GM18909 (cell line): ENCODE measurements around the gene TPK1.
"Not testable (repeated sequence)": the region's sequence is repeated elsewhere in the genome, so short reads cannot be mapped to it uniquely, and the experiment has no call there.

Source experiments
- ATAC-seq: cut with Tn5 transposase; IDR thresholded peaks from one replicate; pipeline ENCODE4 v1.9.1; 2021; ENCODE audit warnings: mild to moderate bottlenecking; ENCODE audit not compliant: unreplicated experiment, poor library complexity

The TPK1 gene

GRCh38 chr7:144730224-144730623 lies 105.6 kb downstream of the TPK1 start:
- ATAC-seq: no peak

- no peak for ATAC-seq
Measured at GRCh38 chr7:144729226-144729625, 106.6 kb downstream of the TPK1 start.

DNA sequence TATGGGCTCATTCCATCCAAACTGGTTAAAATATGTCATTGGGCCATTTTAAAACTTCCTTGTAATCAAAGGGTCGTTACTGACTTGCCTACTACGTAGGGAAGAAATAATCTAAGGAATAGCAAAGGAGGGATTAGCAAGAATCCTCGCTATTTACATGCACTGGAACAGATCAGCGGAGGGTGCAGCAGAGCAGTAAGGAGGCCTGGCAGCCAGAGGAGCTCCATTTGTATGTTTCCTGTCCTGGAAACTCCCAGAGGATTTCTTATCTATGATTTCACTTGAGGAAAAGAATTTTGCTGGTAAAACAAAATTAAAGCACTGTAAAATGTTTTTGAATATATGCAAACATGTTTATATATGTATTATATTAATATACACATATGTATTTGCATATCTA lies 107.3 kb downstream of the TPK1 start:
- no peak for ATAC-seq

DNA sequence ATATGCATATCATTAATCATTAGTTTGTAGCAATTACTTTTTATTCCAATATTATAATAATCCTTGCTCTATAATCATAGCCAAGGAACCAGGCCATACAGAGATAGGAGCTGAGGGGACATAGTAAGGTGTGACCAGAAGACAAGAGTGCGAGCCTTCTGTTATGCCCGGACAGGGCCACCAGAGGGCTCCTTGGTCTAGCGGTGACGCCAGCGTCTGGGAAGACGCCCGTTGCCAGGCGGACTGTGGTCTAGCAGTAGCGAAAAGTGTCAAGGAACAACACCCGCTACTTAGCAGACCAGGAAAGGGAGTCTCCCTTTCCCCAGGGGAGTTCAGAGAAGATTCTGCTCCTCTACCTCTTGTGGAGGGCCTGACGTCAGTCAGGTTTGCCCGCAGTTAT lies 109.0 kb downstream of the TPK1 start:
- not testable (repeated sequence) for ATAC-seq

GRCh38 chr7:144725070-144725469 lies 110.8 kb downstream of the TPK1 start:
- ATAC-seq: peak; percentile 100

DNA sequence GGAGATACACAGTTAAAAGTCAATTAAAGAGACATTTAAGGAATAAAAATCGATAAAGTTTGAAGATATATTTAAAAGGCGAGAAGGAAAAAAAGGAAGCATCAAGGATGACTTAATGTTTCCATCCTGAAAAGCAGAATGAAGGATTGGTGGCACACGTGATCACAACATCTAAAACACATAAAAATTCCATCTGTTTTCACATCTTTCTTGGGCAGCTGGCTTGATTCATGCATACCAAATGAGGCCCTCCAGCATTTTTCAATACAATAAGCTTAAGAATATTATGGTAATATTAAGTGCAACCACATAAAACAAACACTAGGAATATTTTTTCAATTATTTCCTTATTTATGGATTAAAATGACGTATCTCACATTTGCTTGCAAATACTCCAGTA lies 112.6 kb downstream of the TPK1 start:
- no peak for ATAC-seq

DNA sequence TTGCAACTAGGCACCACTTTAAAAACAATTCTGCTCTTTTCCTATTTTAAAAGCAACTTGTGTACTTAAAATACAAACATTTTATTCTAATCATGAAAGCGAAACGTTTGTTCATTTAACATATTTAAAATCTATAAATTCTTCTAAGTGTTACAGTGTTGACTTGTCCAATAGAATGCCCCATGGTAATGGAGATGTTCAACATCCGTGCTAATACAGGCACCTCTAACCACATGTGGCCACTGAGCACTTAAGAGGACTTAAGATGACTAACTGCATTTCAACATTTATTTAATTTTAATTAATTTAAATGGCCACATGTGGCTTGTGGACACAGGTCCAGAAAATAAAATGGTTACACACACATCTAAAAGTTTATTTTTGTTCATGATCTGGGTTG lies 115.1 kb downstream of the TPK1 start:
- ATAC-seq: no peak

GRCh38 chr7:144720149-144720548 lies 115.7 kb downstream of the TPK1 start:
- no peak for ATAC-seq

GRCh38 chr7:144717720-144718119 lies 118.1 kb downstream of the TPK1 start:
- ATAC-seq: no peak

DNA sequence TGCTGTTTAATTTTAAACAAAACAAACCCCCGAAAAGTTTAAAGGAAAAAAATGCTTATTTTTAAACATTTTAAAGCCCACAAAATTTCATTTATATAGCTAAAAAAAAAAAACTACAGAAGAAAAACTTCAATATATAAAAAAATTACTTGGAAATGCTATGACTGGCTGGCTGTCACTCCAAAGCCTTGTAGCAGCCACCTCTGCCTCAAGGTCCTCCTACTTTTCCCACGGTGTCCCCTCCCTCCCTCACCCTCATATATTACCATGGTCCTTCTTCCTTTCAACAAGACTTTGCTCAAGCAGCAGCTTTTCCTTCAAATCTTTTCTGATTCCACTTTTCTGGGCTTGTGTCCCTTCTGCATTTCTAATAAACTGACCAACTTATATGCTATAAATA lies 122.0 kb downstream of the TPK1 start:
- ATAC-seq: peak; percentile 76

DNA sequence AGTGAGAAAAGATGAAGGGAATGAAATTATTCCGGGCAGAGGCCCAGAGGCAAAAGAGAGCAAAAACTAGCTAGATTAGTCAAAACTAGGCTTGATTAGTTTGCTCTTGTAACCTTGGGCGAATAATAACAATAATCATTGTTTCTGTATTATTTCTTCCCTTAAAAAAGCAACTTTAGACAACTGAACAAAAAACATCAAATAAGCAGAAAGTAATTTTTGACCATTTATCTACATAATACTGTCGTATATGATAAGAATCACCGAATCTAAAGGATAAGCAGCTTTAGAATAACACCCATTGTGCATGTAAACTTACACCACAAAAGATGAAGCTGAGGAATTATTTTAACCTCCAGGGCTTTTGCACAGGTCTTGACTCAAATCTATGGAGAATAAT lies 125.1 kb downstream of the TPK1 start:
- no peak for ATAC-seq

DNA sequence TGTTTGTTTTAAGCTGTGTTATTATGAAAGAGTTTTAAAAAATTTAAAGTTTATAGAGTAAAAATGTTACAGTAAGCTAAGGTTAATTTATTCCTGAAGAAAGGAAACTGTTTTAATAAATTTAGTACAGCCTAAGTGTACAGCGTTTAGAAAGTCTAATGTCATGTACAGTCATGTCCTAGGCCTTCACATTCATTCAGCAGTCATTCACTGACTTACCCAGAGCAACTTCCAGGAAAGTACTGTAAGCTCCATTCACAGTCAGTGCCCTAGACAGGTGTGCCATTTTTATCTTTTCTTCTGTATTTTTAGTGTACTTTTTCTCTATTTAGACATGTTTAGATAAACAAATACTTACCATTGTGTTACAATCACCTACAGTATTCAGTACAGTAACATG lies 126.8 kb downstream of the TPK1 start:
- ATAC-seq: no peak

GRCh38 chr7:144691240-144691639 lies 144.6 kb downstream of the TPK1 start:
- ATAC-seq: no peak

DNA sequence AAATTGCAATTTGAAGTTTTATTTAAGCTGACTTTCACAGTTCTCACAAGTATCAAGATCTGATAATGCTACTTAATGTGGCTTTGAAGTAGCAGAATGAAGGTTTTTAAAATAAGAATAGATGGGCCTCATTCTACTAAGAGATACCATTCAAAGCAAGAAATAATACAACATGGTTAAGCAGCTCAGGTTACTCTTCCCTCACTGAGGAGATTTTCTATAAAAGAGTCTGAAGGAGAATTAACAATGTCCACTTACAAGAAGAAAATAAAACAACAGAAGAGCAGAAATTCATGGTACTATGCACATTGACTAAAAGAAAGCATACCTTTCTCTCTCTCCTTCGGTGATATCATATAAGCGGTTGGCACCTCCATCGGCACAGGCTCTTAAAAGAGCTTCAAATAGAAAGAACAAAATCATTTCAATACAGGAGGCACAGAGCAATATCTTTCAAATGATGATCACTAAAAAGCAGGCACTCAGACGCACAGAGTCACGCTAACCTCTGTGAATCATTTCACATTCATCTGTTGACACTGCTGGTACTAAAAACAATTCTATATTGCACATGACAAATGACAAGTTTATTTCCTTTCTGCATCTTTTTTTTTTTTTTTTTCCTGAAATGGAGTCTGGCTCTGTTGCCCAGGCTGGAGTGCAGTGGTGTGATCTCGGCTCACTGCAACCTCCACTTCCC lies 153.1 kb downstream of the TPK1 start:
- ATAC-seq: no peak

DNA sequence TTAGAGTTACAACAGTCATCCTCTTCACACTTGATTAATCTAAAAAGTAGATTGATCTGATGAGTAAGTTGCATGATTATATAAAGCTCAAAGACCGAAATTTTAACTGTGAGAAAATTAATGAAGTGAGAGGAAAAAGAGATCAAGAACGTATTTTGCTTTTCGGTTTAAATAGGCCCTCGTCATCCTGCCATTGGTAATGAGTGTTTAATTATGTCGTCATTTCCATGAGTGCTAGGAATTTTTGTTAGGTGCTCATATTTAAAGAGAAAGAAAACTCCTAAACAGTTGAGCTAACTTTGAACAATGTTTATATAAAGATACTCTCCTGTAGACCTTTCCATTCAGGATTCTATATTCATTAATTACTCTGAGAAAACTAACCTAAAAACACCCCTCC lies 159.4 kb downstream of the TPK1 start:
- ATAC-seq: no peak

DNA sequence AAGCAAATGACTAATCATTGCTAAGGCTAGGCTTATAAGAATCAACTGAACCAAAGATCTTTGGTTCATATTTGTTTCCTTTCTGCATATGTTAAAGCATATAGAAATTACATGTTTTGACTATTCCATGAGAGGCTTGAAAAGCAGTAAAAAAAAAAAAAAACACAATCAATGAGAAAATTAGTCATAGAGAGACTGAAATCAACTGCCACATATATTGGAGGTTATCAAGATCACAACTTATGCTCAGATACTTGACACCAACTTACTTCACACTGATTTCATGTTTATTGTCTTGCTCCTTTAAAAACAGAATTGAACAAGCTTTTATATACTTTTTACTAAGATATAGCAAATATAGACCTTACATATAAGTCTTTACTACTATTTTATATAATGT lies 161.3 kb downstream of the TPK1 start:
- no peak for ATAC-seq

DNA sequence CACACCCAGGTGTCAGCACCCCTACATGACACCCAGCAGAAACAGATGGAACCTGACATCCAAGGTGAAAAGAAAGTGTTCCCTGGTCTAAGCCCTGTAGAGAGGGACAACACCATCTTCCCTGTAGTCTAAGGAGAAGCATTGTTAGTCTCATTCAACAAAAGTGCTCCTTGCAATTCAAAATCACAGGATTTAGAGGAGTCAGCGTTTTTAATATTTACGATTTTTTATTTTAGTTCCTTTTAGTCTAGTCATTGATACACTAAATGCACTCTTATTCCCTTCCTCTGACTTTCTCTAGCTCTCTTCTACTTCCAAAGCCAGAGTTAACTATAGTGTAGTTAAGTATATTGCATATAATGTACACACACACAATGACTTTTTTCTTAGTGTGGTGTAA lies 163.0 kb downstream of the TPK1 start:
- ATAC-seq: no peak

- no peak for ATAC-seq
Measured at GRCh38 chr7:144671429-144671828, 164.4 kb downstream of the TPK1 start.

- ATAC-seq: peak; percentile 45
Measured at GRCh38 chr7:144670218-144670617, 165.6 kb downstream of the TPK1 start.

GRCh38 chr7:144668503-144668902 lies 167.3 kb downstream of the TPK1 start:
- no peak for ATAC-seq

DNA sequence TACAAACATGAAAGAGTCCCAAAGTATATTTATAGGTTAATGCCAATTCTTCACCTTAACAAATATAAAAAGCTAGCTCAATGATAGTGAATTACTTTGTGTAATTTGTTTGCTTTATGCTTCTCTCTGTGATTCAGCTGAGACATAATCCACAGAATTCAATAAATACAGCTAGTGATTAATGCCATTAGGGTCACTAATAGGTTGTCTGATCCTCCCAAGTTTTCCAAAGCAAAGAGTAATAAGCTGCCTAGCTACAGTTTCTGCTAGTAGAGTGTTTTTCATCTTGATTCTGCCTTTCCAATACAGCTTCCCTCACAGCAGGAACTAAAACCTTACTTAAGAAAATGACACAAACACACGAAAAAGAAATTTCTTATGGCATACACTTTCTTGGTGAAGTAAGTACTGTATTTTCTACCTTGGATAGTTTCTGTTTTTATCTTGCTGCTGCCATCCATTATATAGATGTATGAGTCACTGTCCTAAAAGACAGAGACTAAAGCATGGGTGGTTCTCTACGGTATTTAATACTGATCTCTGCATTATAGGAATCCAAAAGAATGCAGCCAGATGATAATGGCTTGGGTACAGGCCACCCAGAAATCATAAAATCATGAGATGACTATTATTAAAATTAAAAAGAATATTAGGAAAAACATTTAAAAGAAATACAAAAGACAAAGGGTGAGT lies 170.0 kb downstream of the TPK1 start:
- ATAC-seq: no peak

- ATAC-seq: no peak
Measured at GRCh38 chr7:144659211-144659610, 176.6 kb downstream of the TPK1 start.
